Measurements from ENCODE around the gene LAT.

- TF ChIP-seq, protein P1, sequence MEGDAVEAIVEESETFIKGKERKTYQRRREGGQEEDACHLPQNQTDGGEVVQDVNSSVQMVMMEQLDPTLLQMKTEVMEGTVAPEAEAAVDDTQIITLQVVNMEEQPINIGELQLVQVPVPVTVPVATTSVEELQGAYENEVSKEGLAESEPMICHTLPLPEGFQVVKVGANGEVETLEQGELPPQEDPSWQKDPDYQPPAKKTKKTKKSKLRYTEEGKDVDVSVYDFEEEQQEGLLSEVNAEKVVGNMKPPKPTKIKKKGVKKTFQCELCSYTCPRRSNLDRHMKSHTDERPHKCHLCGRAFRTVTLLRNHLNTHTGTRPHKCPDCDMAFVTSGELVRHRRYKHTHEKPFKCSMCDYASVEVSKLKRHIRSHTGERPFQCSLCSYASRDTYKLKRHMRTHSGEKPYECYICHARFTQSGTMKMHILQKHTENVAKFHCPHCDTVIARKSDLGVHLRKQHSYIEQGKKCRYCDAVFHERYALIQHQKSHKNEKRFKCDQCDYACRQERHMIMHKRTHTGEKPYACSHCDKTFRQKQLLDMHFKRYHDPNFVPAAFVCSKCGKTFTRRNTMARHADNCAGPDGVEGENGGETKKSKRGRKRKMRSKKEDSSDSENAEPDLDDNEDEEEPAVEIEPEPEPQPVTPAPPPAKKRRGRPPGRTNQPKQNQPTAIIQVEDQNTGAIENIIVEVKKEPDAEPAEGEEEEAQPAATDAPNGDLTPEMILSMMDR (conservative IDR thresholded peaks at IDR 0.05; ENCODE audit: low read length): no peak
- TF ChIP-seq EZH2phosphoT487 (IDR thresholded peaks at IDR 0.05; ENCODE audit: borderline replicate concordance, low read depth, low read length): no peak
These were observed 1.9 kb upstream of the LAT start for GRCh38 chr16:28982949-28983348.

All from OCI-LY7 (cell line).